ENCODE results near the gene ASS1.

DNA sequence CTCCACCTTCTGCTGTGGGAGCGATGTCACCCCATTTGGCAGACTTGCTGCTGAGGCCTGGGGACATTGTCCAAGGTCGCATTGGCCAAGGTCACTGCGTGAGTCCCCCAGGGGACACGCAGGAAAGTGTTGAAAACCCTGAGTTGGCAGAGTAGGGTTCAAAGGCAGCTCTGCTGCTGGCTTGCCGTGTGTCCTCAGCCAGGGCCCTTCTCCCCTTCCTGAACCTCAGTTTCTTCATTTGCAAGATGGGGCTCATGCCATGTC is 14.0 kb downstream of the ASS1 start:
- TF ChIP-seq, protein P1, sequence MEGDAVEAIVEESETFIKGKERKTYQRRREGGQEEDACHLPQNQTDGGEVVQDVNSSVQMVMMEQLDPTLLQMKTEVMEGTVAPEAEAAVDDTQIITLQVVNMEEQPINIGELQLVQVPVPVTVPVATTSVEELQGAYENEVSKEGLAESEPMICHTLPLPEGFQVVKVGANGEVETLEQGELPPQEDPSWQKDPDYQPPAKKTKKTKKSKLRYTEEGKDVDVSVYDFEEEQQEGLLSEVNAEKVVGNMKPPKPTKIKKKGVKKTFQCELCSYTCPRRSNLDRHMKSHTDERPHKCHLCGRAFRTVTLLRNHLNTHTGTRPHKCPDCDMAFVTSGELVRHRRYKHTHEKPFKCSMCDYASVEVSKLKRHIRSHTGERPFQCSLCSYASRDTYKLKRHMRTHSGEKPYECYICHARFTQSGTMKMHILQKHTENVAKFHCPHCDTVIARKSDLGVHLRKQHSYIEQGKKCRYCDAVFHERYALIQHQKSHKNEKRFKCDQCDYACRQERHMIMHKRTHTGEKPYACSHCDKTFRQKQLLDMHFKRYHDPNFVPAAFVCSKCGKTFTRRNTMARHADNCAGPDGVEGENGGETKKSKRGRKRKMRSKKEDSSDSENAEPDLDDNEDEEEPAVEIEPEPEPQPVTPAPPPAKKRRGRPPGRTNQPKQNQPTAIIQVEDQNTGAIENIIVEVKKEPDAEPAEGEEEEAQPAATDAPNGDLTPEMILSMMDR (conservative IDR thresholded peaks at IDR 0.05): no peak
- no peak for TF ChIP-seq ZFX (IDR thresholded peaks at IDR 0.05)

Data from C4-2B (cell line).